Effector CD4-positive, alpha-beta T cell (primary cell): ENCODE results near the gene CXCL3.

ENCODE experiments used
- DNase-seq: peaks from one replicate; pipeline ENCODE4 v3.0.0-alpha.2; 2020

The CXCL3 gene

GRCh38 chr4:74012130-74012529 is 26.4 kb downstream of the CXCL3 start:
- no peak for DNase-seq

- no peak for DNase-seq
Measured at GRCh38 chr4:74009307-74009706, 29.2 kb downstream of the CXCL3 start.

- no peak for DNase-seq
Measured at GRCh38 chr4:74006009-74006476, 32.4 kb downstream of the CXCL3 start.

- DNase-seq, result no peak
Measured at GRCh38 chr4:74005528-74005927, 33.0 kb downstream of the CXCL3 start.

- DNase-seq, result no peak
Measured at GRCh38 chr4:74004668-74005067, 33.8 kb downstream of the CXCL3 start.

- no peak for DNase-seq
Measured at GRCh38 chr4:74000301-74000700, 38.2 kb downstream of the CXCL3 start.

GRCh38 chr4:73998040-73999011 is 40.2 kb downstream of the CXCL3 start, which contains the start of gene CXCL5:
Gene CXCL5 (minus strand): TSS chr4:73998677. CDS start chr4:73998581, 96 bp downstream.
- DNase-seq, result no peak

- DNase-seq, result no peak
Measured at GRCh38 chr4:73992050-73992449, 46.4 kb downstream of the CXCL3 start.

- no peak for DNase-seq
Measured at GRCh38 chr4:73991742-73992000, 46.8 kb downstream of the CXCL3 start.

- DNase-seq, result no peak
Measured at GRCh38 chr4:73990988-73991741, 47.3 kb downstream of the CXCL3 start.

GRCh38 chr4:73989928-73990327 is 48.6 kb downstream of the CXCL3 start:
- no peak for DNase-seq

- no peak for DNase-seq
Measured at GRCh38 chr4:73989031-73989430, 49.5 kb downstream of the CXCL3 start.

GRCh38 chr4:73988061-73988460 is 50.4 kb downstream of the CXCL3 start, which contains the start of gene PPBP:
Gene PPBP (minus strand): TSS chr4:73988190. CDS start chr4:73988103, 87 bp downstream.
- no peak for DNase-seq
